Thymus (tissue), 11 donors: ENCODE data around the gene TRPV6. TPM values are rescaled to one million over a fixed set of nuclear protein-coding genes. Genes with fewer than 3 reads are reported as not detected.

Experiments used
- DNase-seq, 9 donors: peaks; one replicate each; pipeline ENCODE4 v3.0.0-alpha.2; 2013; ENCODE audit warnings: low spot score in 9 of 9, low read depth in 6 of 9, missing footprints in 1 of 9
- H3K27ac ChIP-seq, 2 donors: one replicate each; pipeline ENCODE4 v1.5.1; 2013; ENCODE audit warnings: control low read depth in 1 of 2, low read depth in 1 of 2, low read length in 1 of 2, mild to moderate bottlenecking in 1 of 2, moderate library complexity in 1 of 2
- H3K27me3 ChIP-seq, 2 donors: one replicate each; pipeline ENCODE4 v1.5.1; 2013; ENCODE audit warnings: low read length in 1 of 2; ENCODE audit not compliant: control insufficient read depth in 2 of 2, insufficient read depth in 1 of 2
- H3K36me3 ChIP-seq, 2 donors: one replicate each; pipeline ENCODE4 v1.5.1; 2013; ENCODE audit warnings: low read length in 1 of 2, mild to moderate bottlenecking in 1 of 2, moderate library complexity in 1 of 2; ENCODE audit not compliant: control insufficient read depth in 2 of 2, insufficient read depth in 2 of 2
- H3K4me1 ChIP-seq, 2 donors: one replicate each; pipeline ENCODE4 v1.5.1; 2013; ENCODE audit warnings: low read length in 2 of 2; ENCODE audit not compliant: control insufficient read depth in 2 of 2, insufficient read depth in 2 of 2
- H3K4me3 ChIP-seq, 2 donors: one replicate each; pipeline ENCODE4 v1.5.1; 2013; ENCODE audit warnings: low read length in 2 of 2, control low read depth in 1 of 2, mild to moderate bottlenecking in 1 of 2
- H3K9me3 ChIP-seq, 2 donors: one replicate each; pipeline ENCODE4 v1.5.1; 2013; ENCODE audit warnings: low read length in 1 of 2, mild to moderate bottlenecking in 1 of 2; ENCODE audit not compliant: control insufficient read depth in 2 of 2, insufficient read depth in 1 of 2
- WGBS: extraction: QIAGEN DNeasy Blood & Tissue Kit; methylation state at CpG from one replicate; pipeline ENCODE4 v1.1.7; 2013; 5-methylcytosine and 5-hydroxymethylcytosine counted together
- polyA plus RNA-seq: library from polyadenylated mRNA; stranded (reverse); fragments of 200-250 nt; gene quantifications from one replicate; pipeline ENCODE4 v1.2.3, GENCODE V29; 2013
- total RNA-seq: library from RNA; stranded (reverse); fragments of 120-200 nt; gene quantifications from one replicate; pipeline ENCODE4 v1.2.4, GENCODE V29; 2013
- donor health status: healthy.

TRPV6 gene
- total and polyA plus RNA-seq, 2 donors, result 0.24 to 1.1 TPM

- Histone ChIP-seq H3K9me3 (peaks cover 0 to 2% of the 10 kb centered on the region in 2 donors), H3K27me3 (no peaks in the 10 kb centered on the region), H3K4me3 (no peak overlapping the region), H3K4me1 (no peaks in the 10 kb centered on the region), H3K27ac (no peak overlapping the region), H3K36me3 (no peaks in the 10 kb centered on the region)
- 92% methylated on average over 2 of the region's 2 CpGs for WGBS
- no peak for DNase-seq
These were observed 24.9 kb upstream of the TRPV6 start for GRCh38 chr7:142910481-142910880.

GRCh38 chr7:142910031-142910433 is 24.5 kb upstream of the TRPV6 start:
- H3K36me3 ChIP-seq, result no peaks in the 10 kb centered on the region
- H3K4me3 ChIP-seq, result no peak overlapping the region
- 96% methylated on average over 2 of the region's 2 CpGs for WGBS
- H3K9me3 ChIP-seq, result peaks cover 0 to 2% of the 10 kb centered on the region in 2 donors
- no peak overlapping the region for H3K27ac ChIP-seq
- no peak for DNase-seq
- H3K27me3 ChIP-seq, result no peaks in the 10 kb centered on the region
- H3K4me1 ChIP-seq, result no peaks in the 10 kb centered on the region

- 82% methylated on average over 21 of the region's 21 CpGs for WGBS
- Histone ChIP-seq H3K4me3 (no peak overlapping the region), H3K27me3 (no peaks in the 10 kb centered on the region), H3K27ac (no peak overlapping the region), H3K4me1 (no peaks in the 10 kb centered on the region), H3K36me3 (no peaks in the 10 kb centered on the region), H3K9me3 (peaks cover 0 to 2% of the 10 kb centered on the region in 2 donors)
- no peak for DNase-seq
These were observed 23.7 kb upstream of the TRPV6 start for GRCh38 chr7:142908921-142909890.

- no peaks in the 10 kb centered on the region for H3K27me3 ChIP-seq
- no peak overlapping the region for H3K27ac ChIP-seq
- H3K4me1 ChIP-seq, result no peaks in the 10 kb centered on the region
- no peak overlapping the region for H3K4me3 ChIP-seq
- WGBS, result 96% methylated on average over 11 of the region's 11 CpGs
- H3K36me3 ChIP-seq, result no peaks in the 10 kb centered on the region
- peaks cover 0 to 2% of the 10 kb centered on the region in 2 donors for H3K9me3 ChIP-seq
- no peak for DNase-seq
These were observed 22.7 kb upstream of the TRPV6 start for GRCh38 chr7:142908290-142908689.

- Histone ChIP-seq H3K4me1 (no peaks in the 10 kb centered on the region), H3K27me3 (no peaks in the 10 kb centered on the region), H3K36me3 (no peaks in the 10 kb centered on the region), H3K4me3 (no peak overlapping the region), H3K27ac (no peak overlapping the region), H3K9me3 (peaks cover 0 to 2% of the 10 kb centered on the region in 2 donors)
- no peak for DNase-seq
- WGBS, result 67% methylated on average over 2 of the region's 2 CpGs
These were observed 21.1 kb upstream of the TRPV6 start for GRCh38 chr7:142906643-142907042.

GRCh38 chr7:142905759-142906158 is 20.2 kb upstream of the TRPV6 start:
- H3K9me3 ChIP-seq, result peaks cover 0 to 2% of the 10 kb centered on the region in 2 donors
- 89% methylated on average over 2 of the region's 2 CpGs for whole genome bisulfite sequencing
- H3K27me3 ChIP-seq, result no peaks in the 10 kb centered on the region
- no peak overlapping the region for H3K27ac ChIP-seq
- no peak for DNase-seq
- H3K36me3 ChIP-seq, result no peaks in the 10 kb centered on the region
- H3K4me1 ChIP-seq, result no peaks in the 10 kb centered on the region
- no peak overlapping the region for H3K4me3 ChIP-seq

- Histone ChIP-seq H3K4me1 (no peaks in the 10 kb centered on the region), H3K27me3 (no peaks in the 10 kb centered on the region), H3K9me3 (peaks cover 0 to 2% of the 10 kb centered on the region in 2 donors), H3K27ac (no peak overlapping the region), H3K4me3 (no peak overlapping the region), H3K36me3 (no peaks in the 10 kb centered on the region)
- no peak for DNase-seq
These were observed 18.6 kb upstream of the TRPV6 start for GRCh38 chr7:142904128-142904527.

- 89% methylated on average over 15 of the region's 15 CpGs for WGBS
- Histone ChIP-seq H3K27me3 (no peaks in the 10 kb centered on the region), H3K9me3 (no peaks in the 10 kb centered on the region), H3K4me3 (no peak overlapping the region), H3K4me1 (no peaks in the 10 kb centered on the region), H3K36me3 (no peaks in the 10 kb centered on the region), H3K27ac (no peak overlapping the region)
- no peak for DNase-seq
These were observed 16.1 kb upstream of the TRPV6 start for GRCh38 chr7:142901426-142902259.

- no peaks in the 10 kb centered on the region for H3K27me3 ChIP-seq
- H3K9me3 ChIP-seq, result no peaks in the 10 kb centered on the region
- H3K27ac ChIP-seq, result no peak overlapping the region
- H3K4me1 ChIP-seq, result no peaks in the 10 kb centered on the region
- DNase-seq, result no peak
- no peak overlapping the region for H3K4me3 ChIP-seq
- 41% methylated on average over 3 of the region's 3 CpGs for WGBS
- H3K36me3 ChIP-seq, result no peaks in the 10 kb centered on the region
These were observed 14.1 kb upstream of the TRPV6 start for GRCh38 chr7:142899661-142900060.
